ENCODE measurements around the gene SH3PXD2A. TPM values are rescaled to one million over a fixed set of nuclear protein-coding genes. Genes with fewer than 3 reads are reported as not detected.

Gene SH3PXD2A
- total and polyA plus RNA-seq, 2 experiments from 2014 or later, result 1.8 to 5.0 TPM

GRCh38 chr10:103637011-103637410 is 218.4 kb downstream of the SH3PXD2A start (continued):
- TF ChIP-seq REST (IDR thresholded peaks at IDR 0.05; ENCODE audit: unreplicated experiment), result no peak

- Mint-ChIP-seq H3K27ac (peak overlapping the region; percentile 90), H3K4me3 (peak overlapping the region; percentile 28; the same call in 1 of the 3 replicates), H3K4me1 (peaks cover 47% of the 10 kb centered on the region), H3K27me3 (ENCODE audit: insufficient read depth, low read depth, poor library complexity) (peaks cover 10% of the 10 kb centered on the region), H3K9me3 (no peaks in the 10 kb centered on the region), H3K36me3 (ENCODE audit: low read depth) (no peaks in the 10 kb centered on the region)
- no peaks in the 10 kb centered on the region for H3K36me3 ChIP-seq (ENCODE audit: insufficient read depth)
- no peaks in the 10 kb centered on the region for H3K27me3 ChIP-seq (ENCODE audit: insufficient read depth)
- no peak for TF ChIP-seq EZH2 (IDR thresholded peaks at IDR 0.05; ENCODE audit: low read depth, unreplicated experiment)
- 0 out of 2 replicates have a peak, but pooled peaks have one; percentile 34 for TF ChIP-seq NANOG (IDR thresholded peaks at IDR 0.05; ENCODE audit: borderline replicate concordance)
- no peak for TF ChIP-seq EZH2phosphoT487 (IDR thresholded peaks at IDR 0.05; ENCODE audit: unreplicated experiment)
- no peak for TF ChIP-seq ZNF462 (CRISPR knock-in tag; IDR thresholded peaks at IDR 0.05)
- TF ChIP-seq ZNF331 (CRISPR knock-in tag; IDR thresholded peaks at IDR 0.05; ENCODE audit: low read depth), result no peak
- no peak for TF ChIP-seq JUNB (IDR thresholded peaks at IDR 0.05; ENCODE audit: unreplicated experiment)
- TF ChIP-seq CTCF (conservative IDR thresholded peaks at IDR 0.05; ENCODE audit: low read depth in 2 of 2), result no peak
- TF ChIP-seq POLR2AphosphoS5 (IDR thresholded peaks at IDR 0.05; ENCODE audit: low read depth), result no peak
- TF ChIP-seq ETS1 (IDR thresholded peaks at IDR 0.05), result peak; percentile 62; the same call in 1 of the 2 replicates
- TF ChIP-seq CREB1 (CRISPR knock-in tag; IDR thresholded peaks at IDR 0.05; ENCODE audit: low read depth), result peak; percentile 77
- ATAC-seq (peak; percentile 70), DNase-seq (ENCODE audit: low spot score) (peak; percentile 73)
- no peaks in the 10 kb centered on the region for H3K9me2 ChIP-seq (ENCODE audit: insufficient read depth)
- H3K4me2 ChIP-seq, result peak overlapping the region; percentile 76
- 0 out of 2 replicates have a peak, but pooled peaks cover 5% of the 10 kb centered on the region for H3F3A ChIP-seq (replicated peaks; ENCODE audit: low read depth)
- peaks cover 29% of the 10 kb centered on the region for H3K4me1 ChIP-seq (ENCODE audit: insufficient read depth)
- H2AFZ ChIP-seq, result no peak overlapping the region
- H3K4me3 ChIP-seq, result no peak overlapping the region
- H3K79me2 ChIP-seq (replicated peaks; ENCODE audit: insufficient read depth), result no peaks in the 10 kb centered on the region
- H3K27ac ChIP-seq (ENCODE audit: low read depth), result peak overlapping the region; percentile 75
- H4K20me1 ChIP-seq (replicated peaks; ENCODE audit: insufficient read depth), result no peaks in the 10 kb centered on the region
Observed at GRCh38 chr10:103636492-103636891, 218.9 kb downstream of the SH3PXD2A start.
